HepG2 (cell line): Measurements from ENCODE around the gene LRRC34. TPM values are rescaled to one million over a fixed set of nuclear protein-coding genes. Genes with fewer than 3 reads are reported as not detected.
A peak's percentile ranks its signal among the peaks of the same experiment; 100 is the strongest.

Experiments used
- BCL6 ChIP-seq: IDR thresholded peaks from 2 replicates; pipeline ENCODE4 v1.6.1; 2016; ENCODE audit warnings: missing genetic modification reagents, missing compliant biosample characterization
- DNMT1 ChIP-seq: sonication (generic); formaldehyde crosslinking; IDR thresholded peaks from 2 replicates; pipeline ENCODE4 v1.5.1; 2020; ENCODE audit warnings: mild to moderate bottlenecking, missing genetic modification reagents
- ELF3 ChIP-seq: IDR thresholded peaks from 2 replicates; pipeline ENCODE4 v1.6.1; 2016; ENCODE audit warnings: missing genetic modification reagents, missing compliant biosample characterization
- FOXP1 ChIP-seq, 2 experiments: fragments of 450-650 bp in 1 of 2; IDR thresholded peaks; 2 replicates each; pipeline ENCODE4 v1.6.1; 2017 to 2018; ENCODE audit warnings: antibody characterized with exemption in 1 of 2
- HMGXB3 ChIP-seq: sonication (generic); formaldehyde crosslinking; IDR thresholded peaks from 2 replicates; pipeline ENCODE4 v1.4.0; 2020; ENCODE audit warnings: missing genetic modification reagents, borderline replicate concordance
- MNT ChIP-seq: fragments of 450-650 bp; IDR thresholded peaks from 2 replicates; pipeline ENCODE4 v1.6.1; 2016
- NCOA1 ChIP-seq: sonication (generic); formaldehyde crosslinking; IDR thresholded peaks from 2 replicates; pipeline ENCODE4 v1.9.0; 2021; ENCODE audit warnings: missing genetic modification reagents
- NFATC3 ChIP-seq: sonication (generic); formaldehyde crosslinking; IDR thresholded peaks from 2 replicates; pipeline ENCODE4 v1.5.1; 2020; ENCODE audit warnings: mild to moderate bottlenecking, missing genetic modification reagents
- NR2F2 ChIP-seq: IDR thresholded peaks from 2 replicates; pipeline ENCODE4 v1.6.1; 2012; ENCODE audit warnings: low read depth, inconsistent platforms, borderline replicate concordance
- SAP130 ChIP-seq: IDR thresholded peaks from 2 replicates; pipeline ENCODE4 v1.6.1; 2016; ENCODE audit warnings: low read depth
- TFDP1 ChIP-seq: IDR thresholded peaks from 2 replicates; pipeline ENCODE4 v1.6.1; 2016; ENCODE audit warnings: missing compliant biosample characterization, missing genetic modification reagents, borderline replicate concordance
- TOE1 ChIP-seq: sonication (generic); formaldehyde crosslinking; IDR thresholded peaks from 2 replicates; pipeline ENCODE4 v1.4.0; 2020; ENCODE audit warnings: mild to moderate bottlenecking, missing genetic modification reagents
- ZKSCAN8 ChIP-seq: IDR thresholded peaks from 2 replicates; pipeline ENCODE4 v1.6.1; 2016; ENCODE audit warnings: borderline replicate concordance, missing genetic modification reagents, missing compliant biosample characterization
- ZNF142 ChIP-seq: sonication (generic); formaldehyde crosslinking; IDR thresholded peaks from 2 replicates; pipeline ENCODE4 v1.4.0; 2020; ENCODE audit warnings: missing genetic modification reagents
- ZNF558 ChIP-seq: sonication (generic); formaldehyde crosslinking; IDR thresholded peaks from 2 replicates; pipeline ENCODE4 v1.9.0; 2022; ENCODE audit warnings: mild to moderate bottlenecking, missing genetic modification reagents, borderline replicate concordance
- ZNF780A ChIP-seq: sonication (generic); formaldehyde crosslinking; IDR thresholded peaks from 2 replicates; pipeline ENCODE4 v1.8.0; 2022; ENCODE audit warnings: mild to moderate bottlenecking, missing genetic modification reagents, moderate library complexity
- polyA plus RNA-seq, 8 experiments: library from polyadenylated mRNA; depleted of rRNA in 3 of 8; stranded (reverse) in 7 of 8; unstranded in 1 of 8; fragments of >200 nt; fragmentation: Illumina TruSeq in 4 of 8; extraction: Trizol in 4 of 8; gene quantifications; 2 replicates each; pipeline versions ENCODE4 v1.2.1 to v1.2.3, GENCODE V29; 2011 to 2016; ENCODE audit warnings: low read depth in 4 of 8, missing spikeins in 1 of 8, mixed read lengths in 1 of 8; ENCODE audit not compliant: insufficient read depth in 1 of 8
- total RNA-seq, 5 experiments: library from RNA; depleted of rRNA; stranded (reverse); fragments of >200 nt; fragmentation: Illumina TruSeq; extraction: Trizol; gene quantifications; 2 replicates each; pipeline ENCODE4 v1.2.3, GENCODE V29; 2016; ENCODE audit warnings: low read depth in 1 of 5

The LRRC34 gene
- total and polyA plus RNA-seq, 2 of the 13 experiments (the other 11 are each of a cell fraction or from before 2014, with no cell fraction given): not detected

GRCh38 chr3:169772305-169772896, 40.3 kb downstream of the LRRC34 start (continued):
- TF ChIP-seq NCOA1 (CRISPR knock-in tag): 0 out of 2 replicates have a peak, but pooled peaks have one; percentile 12
- no peak for TF ChIP-seq ZNF780A (CRISPR knock-in tag)
- 0 out of 2 replicates have a peak, but pooled peaks have one; percentile 12 for TF ChIP-seq TFDP1 (CRISPR knock-in tag)
- TF ChIP-seq HMGXB3: 0 out of 2 replicates have a peak, but pooled peaks have one; percentile 14
- 0 out of 2 replicates have a peak, but pooled peaks have one; percentile 37 for TF ChIP-seq NR2F2
- no peak for TF ChIP-seq NFATC3 (CRISPR knock-in tag)
- TF ChIP-seq ZKSCAN8 (CRISPR knock-in tag): peak; percentile 11; the same call in 1 of the 2 replicates
- TF ChIP-seq ZNF142 (CRISPR knock-in tag): 0 out of 2 replicates have a peak, but pooled peaks have one; percentile 21
- 0 out of 2 replicates have a peak, but pooled peaks have one; percentile 2 for TF ChIP-seq BCL6 (CRISPR knock-in tag)
- TF ChIP-seq ZNF558 (CRISPR knock-in tag): 0 out of 2 replicates have a peak, but pooled peaks have one; percentile 43
- no peak for TF ChIP-seq FOXP1 (IDR thresholded peaks at IDR 0.05)
- 0 out of 2 replicates have a peak, but pooled peaks have one; percentile 1 for TF ChIP-seq FOXP1 (CRISPR knock-in tag; IDR thresholded peaks at IDR 0.05)
- no peak for TF ChIP-seq DNMT1
- peak; percentile 20; the same call in 1 of the 2 replicates for TF ChIP-seq MNT
- peak; percentile 7; the same call in 1 of the 2 replicates for TF ChIP-seq ELF3
- TF ChIP-seq SAP130: 0 out of 2 replicates have a peak, but pooled peaks have one; percentile 2
- TF ChIP-seq TOE1 (CRISPR knock-in tag): no peak
